ENCODE results near the gene INTS2.

DNA sequence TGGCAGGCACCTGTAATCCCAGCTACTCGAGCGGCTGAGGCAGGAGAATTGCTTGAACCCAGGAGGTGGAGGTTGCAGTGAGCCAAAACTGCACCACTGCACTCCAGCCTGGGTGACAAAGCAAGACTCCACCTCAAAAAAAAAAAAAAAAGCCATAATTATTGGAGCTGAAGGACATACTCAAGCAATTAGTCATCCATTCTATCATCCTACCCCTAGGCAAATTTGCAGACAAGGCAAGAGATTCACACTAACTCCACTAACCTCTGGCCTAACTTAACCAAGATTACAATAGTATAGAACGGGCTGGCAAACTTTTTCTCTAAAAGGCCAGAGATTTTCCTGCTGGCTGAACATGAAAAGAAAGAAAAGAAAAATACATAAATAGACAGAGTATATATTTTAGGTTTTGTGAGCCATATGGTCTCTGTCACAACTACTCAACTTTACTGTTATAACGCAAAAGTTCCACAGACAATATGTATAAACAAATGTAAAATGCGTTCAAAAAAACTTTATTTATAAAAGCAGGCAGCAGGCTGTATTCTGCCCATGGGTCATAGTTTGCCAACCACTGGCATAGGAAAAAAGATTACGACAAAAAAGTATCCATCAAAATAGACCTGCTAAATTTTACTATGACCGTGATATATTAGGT is 94.1 kb downstream of the INTS2 start:
- TF ChIP-seq, protein P1, sequence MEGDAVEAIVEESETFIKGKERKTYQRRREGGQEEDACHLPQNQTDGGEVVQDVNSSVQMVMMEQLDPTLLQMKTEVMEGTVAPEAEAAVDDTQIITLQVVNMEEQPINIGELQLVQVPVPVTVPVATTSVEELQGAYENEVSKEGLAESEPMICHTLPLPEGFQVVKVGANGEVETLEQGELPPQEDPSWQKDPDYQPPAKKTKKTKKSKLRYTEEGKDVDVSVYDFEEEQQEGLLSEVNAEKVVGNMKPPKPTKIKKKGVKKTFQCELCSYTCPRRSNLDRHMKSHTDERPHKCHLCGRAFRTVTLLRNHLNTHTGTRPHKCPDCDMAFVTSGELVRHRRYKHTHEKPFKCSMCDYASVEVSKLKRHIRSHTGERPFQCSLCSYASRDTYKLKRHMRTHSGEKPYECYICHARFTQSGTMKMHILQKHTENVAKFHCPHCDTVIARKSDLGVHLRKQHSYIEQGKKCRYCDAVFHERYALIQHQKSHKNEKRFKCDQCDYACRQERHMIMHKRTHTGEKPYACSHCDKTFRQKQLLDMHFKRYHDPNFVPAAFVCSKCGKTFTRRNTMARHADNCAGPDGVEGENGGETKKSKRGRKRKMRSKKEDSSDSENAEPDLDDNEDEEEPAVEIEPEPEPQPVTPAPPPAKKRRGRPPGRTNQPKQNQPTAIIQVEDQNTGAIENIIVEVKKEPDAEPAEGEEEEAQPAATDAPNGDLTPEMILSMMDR (IDR thresholded peaks at IDR 0.05; ENCODE audit: insufficient read depth, low read length, poor library complexity, severe bottlenecking), result no peak
- TF ChIP-seq EZH2phosphoT487 (conservative IDR thresholded peaks at IDR 0.05; ENCODE audit: low read length), result no peak
